HEK293 (cell line): Measurements from ENCODE around the gene EFCAB10.

Experiments used
- CTCF ChIA-PET: fragments of 350-600 bp; formaldehyde crosslinking; extraction: SDS; loops from one replicate; lab custom pipeline; 2021; ENCODE audit warnings: antibody characterized with exemption; lab: Yijun Ruan, JAX
- POLR2A ChIA-PET: fragments of 300-600 bp; formaldehyde crosslinking; extraction: SDS; loops from one replicate; lab custom pipeline; 2020; ENCODE audit warnings: antibody characterized with exemption, inconsistent platforms; lab: Yijun Ruan, JAX
- H3K27ac ChIP-seq: fragments of 200-500 bp; sonication (Bioruptor generic); 2 replicates; pipeline ENCODE4 v1.5.1; 2014; ENCODE audit warnings: low read depth, low read length, control low read depth, inconsistent platforms; ENCODE audit errors: extremely low read depth
- H3K36me3 ChIP-seq, 2 experiments: fragments of 200-500 bp in 1 of 2; sonication (Bioruptor generic) in 1 of 2; 1 replicate in 1 of 2; 2 replicates in 1 of 2; pipeline ENCODE4 v1.5.1; 2014 to 2017; ENCODE audit warnings: inconsistent platforms in 2 of 2, low read length in 2 of 2; ENCODE audit not compliant: control insufficient read depth in 2 of 2, insufficient read depth in 1 of 2
- H3K4me1 ChIP-seq: fragments of 200-500 bp; sonication (Bioruptor generic); 2 replicates; pipeline ENCODE4 v1.5.1; 2014; ENCODE audit warnings: mild to moderate bottlenecking, low read length, inconsistent platforms; ENCODE audit not compliant: control insufficient read depth, insufficient read depth
- H3K4me3 ChIP-seq: 2 replicates; pipeline ENCODE4 v1.5.1; 2011; ENCODE audit warnings: low read depth, mild to moderate bottlenecking, control low read depth, low read length, moderate library complexity
- H3K9me3 ChIP-seq: fragments of 200-500 bp; sonication (Bioruptor generic); 2 replicates; pipeline ENCODE4 v1.5.1; 2014; ENCODE audit warnings: low read depth, low read length, inconsistent platforms; ENCODE audit not compliant: control insufficient read depth, insufficient read depth
- CTCF ChIP-seq: fragments of 450-650 bp; formaldehyde crosslinking; IDR thresholded peaks from 2 replicates; pipeline ENCODE4 v1.5.1; 2016; ENCODE audit warnings: missing biosample characterization, missing genetic modification characterization
- HOXC10 ChIP-seq: sonication (generic); formaldehyde crosslinking; IDR thresholded peaks from 2 replicates; pipeline ENCODE4 v1.8.1; 2023; ENCODE audit warnings: mild to moderate bottlenecking, missing genetic modification reagents
- PATZ1 ChIP-seq: fragments of 450-650 bp; formaldehyde crosslinking; IDR thresholded peaks from 2 replicates; pipeline ENCODE4 v1.5.1; 2016; ENCODE audit warnings: missing biosample characterization, missing genetic modification characterization
- PRDM6 ChIP-seq: fragments of 450-650 bp; formaldehyde crosslinking; IDR thresholded peaks from 2 replicates; pipeline ENCODE4 v1.5.1; 2017; ENCODE audit warnings: missing biosample characterization, missing genetic modification characterization
- REPIN1 ChIP-seq: fragments of 450-650 bp; formaldehyde crosslinking; IDR thresholded peaks from 2 replicates; pipeline ENCODE4 v1.5.1; 2017; ENCODE audit warnings: missing biosample characterization, missing genetic modification characterization, low read depth
- ZBTB7A ChIP-seq: fragments of 450-650 bp; formaldehyde crosslinking; IDR thresholded peaks from 2 replicates; pipeline ENCODE4 v1.5.1; 2016; ENCODE audit warnings: low read depth, missing biosample characterization, missing genetic modification characterization
- ZFP37 ChIP-seq: fragments of 450-650 bp; formaldehyde crosslinking; IDR thresholded peaks from 2 replicates; pipeline ENCODE4 v1.5.1; 2016; ENCODE audit warnings: missing biosample characterization, missing genetic modification characterization
- ZNF138 ChIP-seq: fragments of 450-650 bp; formaldehyde crosslinking; IDR thresholded peaks from 2 replicates; pipeline ENCODE4 v1.5.1; 2016; ENCODE audit warnings: missing biosample characterization, missing genetic modification characterization, borderline replicate concordance
- ZNF157 ChIP-seq: fragments of 450-650 bp; formaldehyde crosslinking; IDR thresholded peaks from 2 replicates; pipeline ENCODE4 v1.5.1; 2016; ENCODE audit warnings: missing biosample characterization, missing genetic modification characterization
- ZNF19 ChIP-seq: fragments of 450-650 bp; formaldehyde crosslinking; IDR thresholded peaks from 2 replicates; pipeline ENCODE4; 2016; ENCODE audit warnings: missing biosample characterization, missing genetic modification characterization, low read depth
- ZNF221 ChIP-seq: fragments of 450-650 bp; formaldehyde crosslinking; IDR thresholded peaks from 2 replicates; pipeline ENCODE4 v1.5.1; 2017; ENCODE audit warnings: missing biosample characterization, missing genetic modification characterization, borderline replicate concordance
- ZNF280D ChIP-seq: fragments of 450-650 bp; formaldehyde crosslinking; IDR thresholded peaks from 2 replicates; pipeline ENCODE4 v1.5.1; 2016; ENCODE audit warnings: missing biosample characterization, missing genetic modification characterization
- ZNF292 ChIP-seq: fragments of 450-650 bp; formaldehyde crosslinking; IDR thresholded peaks from 2 replicates; pipeline ENCODE4 v1.5.1; 2016; ENCODE audit warnings: low read depth, missing biosample characterization, missing genetic modification characterization, borderline replicate concordance
- ZNF350 ChIP-seq: fragments of 450-650 bp; formaldehyde crosslinking; IDR thresholded peaks from 2 replicates; pipeline ENCODE4 v1.5.0; 2017; ENCODE audit warnings: missing biosample characterization, mild to moderate bottlenecking, missing genetic modification characterization
- ZNF366 ChIP-seq: fragments of 450-650 bp; formaldehyde crosslinking; conservative IDR thresholded peaks from 2 replicates; pipeline ENCODE4 v1.5.1; 2016; ENCODE audit warnings: missing biosample characterization, missing genetic modification characterization
- ZNF37A ChIP-seq: fragments of 450-650 bp; IDR thresholded peaks from 2 replicates; pipeline ENCODE4 v1.5.1; 2018; ENCODE audit warnings: missing biosample characterization, missing genetic modification characterization
- ZNF394 ChIP-seq: fragments of 450-650 bp; formaldehyde crosslinking; IDR thresholded peaks from 2 replicates; pipeline ENCODE4 v1.5.1; 2016; ENCODE audit warnings: missing biosample characterization, missing genetic modification characterization, mild to moderate bottlenecking, moderate library complexity, borderline replicate concordance
- ZNF514 ChIP-seq: fragments of 450-650 bp; formaldehyde crosslinking; IDR thresholded peaks from 2 replicates; pipeline ENCODE4 v1.5.1; 2016; ENCODE audit warnings: missing biosample characterization, missing genetic modification characterization
- ZNF529 ChIP-seq: fragments of 450-650 bp; formaldehyde crosslinking; IDR thresholded peaks from 2 replicates; pipeline ENCODE4 v1.5.1; 2017; ENCODE audit warnings: missing genetic modification characterization, missing biosample characterization; ENCODE audit not compliant: insufficient replicate concordance
- ZNF548 ChIP-seq: fragments of 450-650 bp; formaldehyde crosslinking; IDR thresholded peaks from 2 replicates; pipeline ENCODE4 v1.5.1; 2016; ENCODE audit warnings: missing biosample characterization, missing genetic modification characterization
- ZNF549 ChIP-seq: fragments of 450-650 bp; IDR thresholded peaks from 2 replicates; pipeline ENCODE4 v1.5.1; 2018; ENCODE audit warnings: missing biosample characterization, missing genetic modification characterization, mild to moderate bottlenecking, inconsistent platforms, moderate library complexity
- ZNF670 ChIP-seq: fragments of 450-650 bp; formaldehyde crosslinking; IDR thresholded peaks from 2 replicates; pipeline ENCODE4 v1.5.1; 2016; ENCODE audit warnings: missing biosample characterization, missing genetic modification characterization, low read depth
- ZNF76 ChIP-seq: fragments of 450-650 bp; formaldehyde crosslinking; IDR thresholded peaks from 2 replicates; pipeline ENCODE4; 2016; ENCODE audit warnings: low read depth, missing biosample characterization, missing genetic modification characterization, borderline replicate concordance
- ZSCAN4 ChIP-seq: fragments of 450-650 bp; formaldehyde crosslinking; IDR thresholded peaks from 2 replicates; pipeline ENCODE4 v1.5.1; 2017; ENCODE audit warnings: missing biosample characterization, missing genetic modification characterization

Gene EFCAB10

GRCh38 chr7:105621617-105622016 is 40.3 kb upstream of the EFCAB10 start (continued):
- TF ChIP-seq PATZ1 (tag by site-specific recombination), result no peak
- TF ChIP-seq PRDM6, result no peak
- TF ChIP-seq, all 188 proteins: peak for 0

GRCh38 chr7:105621176-105621575 is 39.9 kb upstream of the EFCAB10 start:
- ChIA-PET CTCF (no interaction called here), POLR2A (no interaction called here)
- H3K4me1 ChIP-seq, result no peaks in the 10 kb centered on the region
- H3K36me3 ChIP-seq, result no peaks in the 10 kb centered on the region
- TF ChIP-seq ZNF350 (tag by site-specific recombination), result no peak
- TF ChIP-seq ZNF548, result no peak
- TF ChIP-seq ZNF549 (tag by site-specific recombination), result no peak
- no peak for TF ChIP-seq HOXC10 (CRISPR knock-in tag)
- no peak for TF ChIP-seq ZFP37 (tag by site-specific recombination)
- no peak for TF ChIP-seq ZSCAN4
- TF ChIP-seq ZNF394, result no peak
- no peak for TF ChIP-seq CTCF (tag by site-specific recombination)
- TF ChIP-seq ZNF157 (tag by site-specific recombination), result no peak
- no peaks in the 10 kb centered on the region for H3K9me3 ChIP-seq
- H3K4me3 ChIP-seq, result no peak overlapping the region
- no peak overlapping the region for H3K27ac ChIP-seq

GRCh38 chr7:105619590-105619989 is 38.3 kb upstream of the EFCAB10 start:
- ChIA-PET POLR2A (no interaction called here), CTCF (interaction anchor here (1.2 kb wide), 1 partner anchor 47 kb away, joined by 6 read pairs; no protein-coding TSS in a partner anchor)
- Histone ChIP-seq H3K4me1 (no peaks in the 10 kb centered on the region), H3K36me3 (no peaks in the 10 kb centered on the region), H3K27ac (no peak overlapping the region), H3K9me3 (no peaks in the 10 kb centered on the region), H3K4me3 (no peak overlapping the region)
- TF ChIP-seq ZNF37A (tag by site-specific recombination) (no peak), ZNF138 (no peak), ZNF366 (tag by site-specific recombination) (no peak), ZNF221 (tag by site-specific recombination) (no peak), ZNF157 (tag by site-specific recombination) (no peak), ZNF76 (tag by site-specific recombination) (no peak), ZNF529 (tag by site-specific recombination) (no peak), ZBTB7A (no peak), ZNF670 (tag by site-specific recombination) (no peak), ZNF514 (tag by site-specific recombination) (no peak), ZNF19 (tag by site-specific recombination) (no peak), ZNF292 (no peak), ZNF280D (tag by site-specific recombination) (no peak), REPIN1 (tag by site-specific recombination) (no peak)
